Panc1 (cell line): ENCODE data around the gene GALNT18.

Experiments used
- POLR2AphosphoS5 ChIP-seq: IDR thresholded peaks from 2 replicates; pipeline ENCODE4 v1.6.1; 2012; ENCODE audit warnings: mild to moderate bottlenecking, low read depth, low read length, moderate library complexity
- SIN3A ChIP-seq: IDR thresholded peaks from 2 replicates; pipeline ENCODE4 v1.6.1; 2012; ENCODE audit warnings: low read depth, mild to moderate bottlenecking, low read length, moderate library complexity, borderline replicate concordance; ENCODE audit not compliant: insufficient read depth
- TCF7L2 ChIP-seq: IDR thresholded peaks from 2 replicates; pipeline ENCODE4 v1.6.1; 2011; ENCODE audit warnings: mild to moderate bottlenecking, low read depth, low read length, inconsistent platforms
- TF ChIP-seq, protein P1 (sequence below): fragments of 450-650 bp; IDR thresholded peaks from 2 replicates; pipeline ENCODE4 v1.5.1; 2017; ENCODE audit warnings: mild to moderate bottlenecking
- TF ChIP-seq, protein P2 (sequence below), 2 experiments: IDR thresholded peaks; 2 replicates each; pipeline ENCODE4 v1.6.1; 2011 to 2012; ENCODE audit warnings: low read depth in 2 of 2, control low read depth in 1 of 2, low read length in 1 of 2, mild to moderate bottlenecking in 1 of 2, moderate library complexity in 1 of 2; ENCODE audit not compliant: insufficient read depth in 1 of 2

DNA sequence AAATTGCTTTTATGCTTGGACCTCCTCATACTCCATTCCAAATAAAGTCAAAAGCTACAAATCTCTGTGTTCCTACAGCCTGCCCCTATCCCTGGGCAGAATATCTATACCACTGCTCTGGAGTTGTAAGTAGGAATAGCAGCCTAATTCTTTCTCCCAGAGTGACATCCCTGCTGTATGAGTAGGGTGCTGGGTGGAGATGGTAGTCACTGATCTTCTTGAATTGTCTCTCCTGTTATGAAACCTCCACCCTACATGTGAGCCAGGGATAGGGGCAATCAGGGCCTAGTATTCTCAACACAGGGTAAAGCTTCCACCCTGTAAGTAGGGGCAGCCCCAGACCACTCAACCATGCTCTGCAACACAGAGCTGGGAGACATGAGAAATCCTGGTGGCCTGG, 19.8 kb downstream of the GALNT18 start:
- TF ChIP-seq, protein P1, sequence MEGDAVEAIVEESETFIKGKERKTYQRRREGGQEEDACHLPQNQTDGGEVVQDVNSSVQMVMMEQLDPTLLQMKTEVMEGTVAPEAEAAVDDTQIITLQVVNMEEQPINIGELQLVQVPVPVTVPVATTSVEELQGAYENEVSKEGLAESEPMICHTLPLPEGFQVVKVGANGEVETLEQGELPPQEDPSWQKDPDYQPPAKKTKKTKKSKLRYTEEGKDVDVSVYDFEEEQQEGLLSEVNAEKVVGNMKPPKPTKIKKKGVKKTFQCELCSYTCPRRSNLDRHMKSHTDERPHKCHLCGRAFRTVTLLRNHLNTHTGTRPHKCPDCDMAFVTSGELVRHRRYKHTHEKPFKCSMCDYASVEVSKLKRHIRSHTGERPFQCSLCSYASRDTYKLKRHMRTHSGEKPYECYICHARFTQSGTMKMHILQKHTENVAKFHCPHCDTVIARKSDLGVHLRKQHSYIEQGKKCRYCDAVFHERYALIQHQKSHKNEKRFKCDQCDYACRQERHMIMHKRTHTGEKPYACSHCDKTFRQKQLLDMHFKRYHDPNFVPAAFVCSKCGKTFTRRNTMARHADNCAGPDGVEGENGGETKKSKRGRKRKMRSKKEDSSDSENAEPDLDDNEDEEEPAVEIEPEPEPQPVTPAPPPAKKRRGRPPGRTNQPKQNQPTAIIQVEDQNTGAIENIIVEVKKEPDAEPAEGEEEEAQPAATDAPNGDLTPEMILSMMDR, result no peak
- no peak for TF ChIP-seq SIN3A
- TF ChIP-seq, protein P2, sequence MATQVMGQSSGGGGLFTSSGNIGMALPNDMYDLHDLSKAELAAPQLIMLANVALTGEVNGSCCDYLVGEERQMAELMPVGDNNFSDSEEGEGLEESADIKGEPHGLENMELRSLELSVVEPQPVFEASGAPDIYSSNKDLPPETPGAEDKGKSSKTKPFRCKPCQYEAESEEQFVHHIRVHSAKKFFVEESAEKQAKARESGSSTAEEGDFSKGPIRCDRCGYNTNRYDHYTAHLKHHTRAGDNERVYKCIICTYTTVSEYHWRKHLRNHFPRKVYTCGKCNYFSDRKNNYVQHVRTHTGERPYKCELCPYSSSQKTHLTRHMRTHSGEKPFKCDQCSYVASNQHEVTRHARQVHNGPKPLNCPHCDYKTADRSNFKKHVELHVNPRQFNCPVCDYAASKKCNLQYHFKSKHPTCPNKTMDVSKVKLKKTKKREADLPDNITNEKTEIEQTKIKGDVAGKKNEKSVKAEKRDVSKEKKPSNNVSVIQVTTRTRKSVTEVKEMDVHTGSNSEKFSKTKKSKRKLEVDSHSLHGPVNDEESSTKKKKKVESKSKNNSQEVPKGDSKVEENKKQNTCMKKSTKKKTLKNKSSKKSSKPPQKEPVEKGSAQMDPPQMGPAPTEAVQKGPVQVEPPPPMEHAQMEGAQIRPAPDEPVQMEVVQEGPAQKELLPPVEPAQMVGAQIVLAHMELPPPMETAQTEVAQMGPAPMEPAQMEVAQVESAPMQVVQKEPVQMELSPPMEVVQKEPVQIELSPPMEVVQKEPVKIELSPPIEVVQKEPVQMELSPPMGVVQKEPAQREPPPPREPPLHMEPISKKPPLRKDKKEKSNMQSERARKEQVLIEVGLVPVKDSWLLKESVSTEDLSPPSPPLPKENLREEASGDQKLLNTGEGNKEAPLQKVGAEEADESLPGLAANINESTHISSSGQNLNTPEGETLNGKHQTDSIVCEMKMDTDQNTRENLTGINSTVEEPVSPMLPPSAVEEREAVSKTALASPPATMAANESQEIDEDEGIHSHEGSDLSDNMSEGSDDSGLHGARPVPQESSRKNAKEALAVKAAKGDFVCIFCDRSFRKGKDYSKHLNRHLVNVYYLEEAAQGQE (IDR thresholded peaks at IDR 0.05; ENCODE audit: insufficient read depth in 1 of 2, low read depth in 2 of 2, low read length in 1 of 2), result no peak
- TF ChIP-seq POLR2AphosphoS5, result no peak
- no peak for TF ChIP-seq TCF7L2
